PFSK-1 (cell line): ENCODE measurements around the gene FBP2.

Source experiments
- POLR2AphosphoS5 ChIP-seq: IDR thresholded peaks from 2 replicates; pipeline ENCODE4 v1.6.1; 2012; ENCODE audit warnings: low read depth, mild to moderate bottlenecking, control low read depth, low read length, moderate library complexity
- SIN3A ChIP-seq: IDR thresholded peaks from 2 replicates; pipeline ENCODE4 v1.6.1; 2012; ENCODE audit warnings: mild to moderate bottlenecking, low read length, moderate library complexity, borderline replicate concordance; ENCODE audit not compliant: insufficient read depth
- TAF1 ChIP-seq: IDR thresholded peaks from 2 replicates; pipeline ENCODE4 v1.6.1; 2012; ENCODE audit warnings: low read length, control low read depth, borderline replicate concordance; ENCODE audit not compliant: insufficient read depth

DNA sequence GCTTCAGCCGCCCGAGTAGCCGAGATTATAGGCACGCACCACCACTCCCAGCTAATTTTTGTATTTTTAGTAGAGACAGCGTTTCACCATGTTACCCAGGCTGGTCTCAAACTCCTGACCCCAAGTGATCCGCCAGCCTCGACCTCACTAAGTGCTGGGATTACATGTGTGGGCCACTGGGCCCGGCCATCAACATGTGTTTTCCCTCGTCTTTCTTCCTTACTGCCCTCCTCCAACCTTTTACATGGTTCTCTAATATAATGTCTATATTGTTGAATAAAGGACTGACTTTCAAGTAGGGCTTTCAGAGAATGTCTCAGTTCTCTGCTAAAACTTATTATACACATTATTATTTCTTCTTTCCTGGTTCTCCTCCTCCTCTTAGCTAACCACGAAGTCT is 60.0 kb downstream of the FBP2 start:
- no peak for TF ChIP-seq POLR2AphosphoS5
- no peak for TF ChIP-seq TAF1
- TF ChIP-seq SIN3A = no peak
